ENCODE measurements around the gene NFATC1.

DNA sequence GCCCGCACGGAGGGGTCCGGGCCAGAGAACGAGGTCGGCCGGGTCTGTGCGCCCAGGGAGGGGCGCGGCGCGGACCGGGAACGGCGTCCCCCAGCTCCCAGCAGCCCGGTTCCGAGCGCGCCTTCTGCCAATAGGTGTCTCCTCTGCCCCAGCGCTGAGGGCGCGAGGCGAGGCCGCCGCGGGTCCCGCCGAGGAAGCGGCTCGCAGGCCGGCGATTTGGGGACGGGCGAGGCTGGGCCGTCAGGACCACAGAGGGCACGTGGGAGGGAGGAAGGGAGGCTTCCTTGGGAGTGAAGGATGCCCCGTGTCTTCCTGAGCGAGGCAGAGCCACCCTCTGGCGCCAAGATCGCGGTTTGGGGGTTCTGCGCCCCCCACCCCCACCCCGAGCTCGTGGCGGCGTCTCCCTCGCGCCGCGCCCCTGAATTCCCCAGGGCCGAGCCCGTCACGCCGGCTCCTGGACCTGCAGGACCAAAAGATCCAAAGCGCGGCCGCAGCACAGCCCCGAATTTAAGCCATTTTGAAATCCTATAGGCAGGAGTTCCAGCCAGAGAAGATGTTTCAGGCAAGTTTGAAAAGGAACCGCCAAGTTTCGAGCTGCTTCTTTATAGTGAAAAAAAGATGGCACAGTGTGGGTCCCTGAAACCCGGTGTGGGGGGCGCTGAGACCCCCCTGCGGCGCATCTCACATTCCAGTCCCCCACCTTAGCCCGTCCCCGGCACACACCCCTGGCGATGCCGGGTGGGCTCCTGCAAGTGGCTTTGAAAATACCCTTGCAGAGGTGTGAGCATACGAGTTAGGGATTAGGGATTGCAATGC is 909 bp downstream of the NFATC1 start:
- TF ChIP-seq EZH2 (IDR thresholded peaks at IDR 0.05; ENCODE audit: low read length, missing control alignments), result no peak
- TF ChIP-seq, protein P1, sequence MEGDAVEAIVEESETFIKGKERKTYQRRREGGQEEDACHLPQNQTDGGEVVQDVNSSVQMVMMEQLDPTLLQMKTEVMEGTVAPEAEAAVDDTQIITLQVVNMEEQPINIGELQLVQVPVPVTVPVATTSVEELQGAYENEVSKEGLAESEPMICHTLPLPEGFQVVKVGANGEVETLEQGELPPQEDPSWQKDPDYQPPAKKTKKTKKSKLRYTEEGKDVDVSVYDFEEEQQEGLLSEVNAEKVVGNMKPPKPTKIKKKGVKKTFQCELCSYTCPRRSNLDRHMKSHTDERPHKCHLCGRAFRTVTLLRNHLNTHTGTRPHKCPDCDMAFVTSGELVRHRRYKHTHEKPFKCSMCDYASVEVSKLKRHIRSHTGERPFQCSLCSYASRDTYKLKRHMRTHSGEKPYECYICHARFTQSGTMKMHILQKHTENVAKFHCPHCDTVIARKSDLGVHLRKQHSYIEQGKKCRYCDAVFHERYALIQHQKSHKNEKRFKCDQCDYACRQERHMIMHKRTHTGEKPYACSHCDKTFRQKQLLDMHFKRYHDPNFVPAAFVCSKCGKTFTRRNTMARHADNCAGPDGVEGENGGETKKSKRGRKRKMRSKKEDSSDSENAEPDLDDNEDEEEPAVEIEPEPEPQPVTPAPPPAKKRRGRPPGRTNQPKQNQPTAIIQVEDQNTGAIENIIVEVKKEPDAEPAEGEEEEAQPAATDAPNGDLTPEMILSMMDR (conservative IDR thresholded peaks at IDR 0.05 in 1 of 2, IDR thresholded peaks at IDR 0.05 in 1 of 2; ENCODE audit: low read depth in 1 of 2, low read length in 2 of 2), result no peak
